HCT116 (cell line): ENCODE measurements around the gene MAP3K20.

ENCODE experiments used
- CTCF ChIP-seq, 3 experiments: fragments of 200-600 bp in 1 of 3; sonication (generic) in 1 of 3; IDR thresholded peaks in 2 of 3; conservative IDR thresholded peaks in 1 of 3; 2 replicates each; pipeline ENCODE4 v1.5.1; 2012 to 2017; ENCODE audit warnings: low read depth in 2 of 3, low read length in 2 of 3, antibody characterized with exemption in 1 of 3, borderline replicate concordance in 1 of 3, control low read depth in 1 of 3, mild to moderate bottlenecking in 1 of 3, mixed read lengths in 1 of 3, mixed run types in 1 of 3, moderate library complexity in 1 of 3; ENCODE audit not compliant: insufficient read depth in 1 of 3
- EZH2 ChIP-seq: fragments of 200-600 bp; sonication (generic); IDR thresholded peaks from 2 replicates; pipeline ENCODE4 v1.6.1; 2017; ENCODE audit warnings: antibody characterized with exemption, mixed run types
- EZH2phosphoT487 ChIP-seq: fragments of 200-600 bp; IDR thresholded peaks from 2 replicates; pipeline ENCODE4 v1.6.1; 2018; ENCODE audit warnings: antibody characterized with exemption, borderline replicate concordance
- FOSL1 ChIP-seq: IDR thresholded peaks from 2 replicates; pipeline ENCODE4 v1.6.1; 2012; ENCODE audit warnings: low read depth
- POLR2A ChIP-seq: IDR thresholded peaks from 2 replicates; pipeline ENCODE4 v1.7.0; 2011; ENCODE audit warnings: borderline replicate concordance; ENCODE audit not compliant: insufficient read depth, insufficient read length; ENCODE audit errors: extremely low read depth
- POLR2AphosphoS5 ChIP-seq: IDR thresholded peaks from 2 replicates; pipeline ENCODE4 v1.6.1; 2011; ENCODE audit warnings: mild to moderate bottlenecking, low read depth, low read length, moderate library complexity
- RAD21 ChIP-seq: IDR thresholded peaks from 2 replicates; pipeline ENCODE4 v1.6.1; 2012; ENCODE audit warnings: low read depth, mild to moderate bottlenecking
- SIN3A ChIP-seq: IDR thresholded peaks from 2 replicates; pipeline ENCODE4 v1.6.1; 2012; ENCODE audit warnings: low read depth
- ZNF274 ChIP-seq: fragments of 200-500 bp; sonication (Bioruptor generic); IDR thresholded peaks from 2 replicates; pipeline ENCODE4 v1.6.1; 2014; ENCODE audit warnings: mild to moderate bottlenecking, low read depth, low read length, inconsistent platforms
- TF ChIP-seq, protein P1 (sequence below): IDR thresholded peaks from 2 replicates; pipeline ENCODE4 v1.6.1; 2011; ENCODE audit warnings: mild to moderate bottlenecking, low read length, moderate library complexity; ENCODE audit not compliant: insufficient replicate concordance; ENCODE audit errors: extremely low read depth
- TF ChIP-seq, protein P2 (sequence below): IDR thresholded peaks from 2 replicates; pipeline ENCODE4 v1.6.1; 2012

DNA sequence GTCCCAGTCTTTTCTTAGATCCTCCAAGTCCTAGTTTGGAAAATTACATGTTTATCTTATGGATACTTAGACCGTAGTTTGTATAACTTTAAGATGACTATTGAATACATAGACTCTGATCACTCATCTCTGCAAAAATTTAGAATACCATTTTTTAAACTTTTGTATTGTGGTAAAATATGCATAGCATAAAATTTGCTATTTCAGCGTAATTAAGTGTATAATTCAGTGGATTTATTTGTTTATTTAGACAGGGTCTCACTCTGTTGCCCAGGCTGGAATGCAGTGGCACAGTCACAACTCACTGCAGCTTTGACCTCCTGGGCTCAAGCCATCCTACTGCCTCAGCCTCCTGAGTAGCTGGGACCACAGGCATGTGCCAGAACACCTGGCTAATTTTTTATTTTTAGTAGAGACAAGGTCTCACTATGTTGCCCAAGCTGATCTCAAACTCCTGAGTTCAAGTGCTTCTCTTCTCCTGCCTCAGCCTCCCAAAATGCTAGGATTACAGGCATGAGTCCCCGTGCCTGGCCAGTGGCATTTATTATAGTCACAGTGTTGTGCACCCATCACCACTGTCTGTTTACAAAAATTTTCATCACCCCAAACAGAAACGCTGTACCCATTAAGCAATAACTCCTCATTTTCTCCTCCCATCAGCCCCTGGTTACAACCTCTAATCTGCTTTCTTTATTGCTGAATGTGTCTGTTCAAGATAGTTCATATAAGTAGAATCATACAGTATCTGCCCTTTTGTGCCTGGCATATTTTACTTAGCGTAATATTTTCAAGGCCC, 90.0 kb downstream of the MAP3K20 start:
- TF ChIP-seq POLR2A (no peak), EZH2 (no peak), POLR2AphosphoS5 (no peak), CTCF (IDR thresholded peaks at IDR 0.05 in 2 of 3, conservative IDR thresholded peaks at IDR 0.05 in 1 of 3; ENCODE audit: borderline replicate concordance in 1 of 3, insufficient read depth in 1 of 3, low read depth in 2 of 3, low read length in 2 of 3) (no peak), EZH2phosphoT487 (no peak), RAD21 (no peak), FOSL1 (no peak), SIN3A (no peak), ZNF274 (no peak)
- TF ChIP-seq, protein P1, sequence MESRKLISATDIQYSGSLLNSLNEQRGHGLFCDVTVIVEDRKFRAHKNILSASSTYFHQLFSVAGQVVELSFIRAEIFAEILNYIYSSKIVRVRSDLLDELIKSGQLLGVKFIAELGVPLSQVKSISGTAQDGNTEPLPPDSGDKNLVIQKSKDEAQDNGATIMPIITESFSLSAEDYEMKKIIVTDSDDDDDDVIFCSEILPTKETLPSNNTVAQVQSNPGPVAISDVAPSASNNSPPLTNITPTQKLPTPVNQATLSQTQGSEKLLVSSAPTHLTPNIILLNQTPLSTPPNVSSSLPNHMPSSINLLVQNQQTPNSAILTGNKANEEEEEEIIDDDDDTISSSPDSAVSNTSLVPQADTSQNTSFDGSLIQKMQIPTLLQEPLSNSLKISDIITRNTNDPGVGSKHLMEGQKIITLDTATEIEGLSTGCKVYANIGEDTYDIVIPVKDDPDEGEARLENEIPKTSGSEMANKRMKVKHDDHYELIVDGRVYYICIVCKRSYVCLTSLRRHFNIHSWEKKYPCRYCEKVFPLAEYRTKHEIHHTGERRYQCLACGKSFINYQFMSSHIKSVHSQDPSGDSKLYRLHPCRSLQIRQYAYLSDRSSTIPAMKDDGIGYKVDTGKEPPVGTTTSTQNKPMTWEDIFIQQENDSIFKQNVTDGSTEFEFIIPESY = no peak
- TF ChIP-seq, protein P2, sequence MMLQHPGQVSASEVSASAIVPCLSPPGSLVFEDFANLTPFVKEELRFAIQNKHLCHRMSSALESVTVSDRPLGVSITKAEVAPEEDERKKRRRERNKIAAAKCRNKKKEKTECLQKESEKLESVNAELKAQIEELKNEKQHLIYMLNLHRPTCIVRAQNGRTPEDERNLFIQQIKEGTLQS = no peak
